Nephron progenitor cell (in vitro differentiated cells): ENCODE results near the gene NCAM1.

Source experiments
- DNase-seq: peaks from one replicate; pipeline ENCODE4 v3.0.0; 2021
- H3K27ac Mint-ChIP-seq: 2 replicates; pipeline ENCODE4 v1.8.0; 2021; ENCODE audit warnings: mild to moderate bottlenecking, moderate library complexity, mixed read lengths
- H3K27me3 Mint-ChIP-seq: 2 replicates; pipeline ENCODE4 v1.8.0; 2021; ENCODE audit warnings: mild to moderate bottlenecking, low read depth, mixed read lengths; ENCODE audit not compliant: poor library complexity
- H3K36me3 Mint-ChIP-seq: 2 replicates; pipeline ENCODE4 v1.8.0; 2021; ENCODE audit warnings: low read depth, mixed read lengths
- H3K4me1 Mint-ChIP-seq: 2 replicates; pipeline ENCODE4 v1.8.0; 2021; ENCODE audit warnings: mixed read lengths
- H3K4me3 Mint-ChIP-seq: 2 replicates; pipeline ENCODE4 v1.8.0; 2021; ENCODE audit warnings: mild to moderate bottlenecking, moderate library complexity, mixed read lengths
- H3K9me3 Mint-ChIP-seq: 2 replicates; pipeline ENCODE4 v1.8.0; 2021; ENCODE audit warnings: mild to moderate bottlenecking, moderate library complexity, mixed read lengths
- CTCF ChIP-seq: fragments of 200-600 bp; sonication (generic); IDR thresholded peaks from 2 replicates; pipeline ENCODE4 v1.5.0; 2021; ENCODE audit warnings: antibody characterized with exemption

The NCAM1 gene

GRCh38 chr11:113249786-113250185 lies 288.6 kb downstream of the NCAM1 start:
- DNase-seq, result no peak
- H3K36me3 Mint-ChIP-seq, result peaks cover 36% of the 10 kb centered on the region

GRCh38 chr11:113251281-113251680 lies 290.1 kb downstream of the NCAM1 start:
- TF ChIP-seq CTCF, result no peak
- H3K27ac Mint-ChIP-seq, result no peak overlapping the region
- H3K4me3 Mint-ChIP-seq, result no peak overlapping the region

More at GRCh38 chr11:113249786-113250185, 288.6 kb downstream of the NCAM1 start:
- H3K27ac Mint-ChIP-seq, result no peak overlapping the region
- H3K27me3 Mint-ChIP-seq, result peaks cover 6% of the 10 kb centered on the region
- no peak overlapping the region for H3K4me3 Mint-ChIP-seq
- TF ChIP-seq CTCF, result no peak
- H3K9me3 Mint-ChIP-seq, result no peaks in the 10 kb centered on the region
- H3K4me1 Mint-ChIP-seq, result peaks cover 53% of the 10 kb centered on the region

GRCh38 chr11:113253406-113253805 lies 292.2 kb downstream of the NCAM1 start:
- no peaks in the 10 kb centered on the region for H3K9me3 Mint-ChIP-seq
- no peak for DNase-seq
- TF ChIP-seq CTCF, result no peak
- no peak overlapping the region for H3K4me3 Mint-ChIP-seq
- peaks cover 12% of the 10 kb centered on the region for H3K36me3 Mint-ChIP-seq
- H3K27me3 Mint-ChIP-seq, result peaks cover 3% of the 10 kb centered on the region
- peaks cover 31% of the 10 kb centered on the region for H3K4me1 Mint-ChIP-seq
- no peak overlapping the region for H3K27ac Mint-ChIP-seq

More at GRCh38 chr11:113251281-113251680, 290.1 kb downstream of the NCAM1 start:
- DNase-seq, result no peak
- H3K9me3 Mint-ChIP-seq, result no peaks in the 10 kb centered on the region
- peaks cover 3% of the 10 kb centered on the region for H3K27me3 Mint-ChIP-seq
- H3K4me1 Mint-ChIP-seq, result peaks cover 52% of the 10 kb centered on the region
- peaks cover 24% of the 10 kb centered on the region for H3K36me3 Mint-ChIP-seq

GRCh38 chr11:113255096-113255495 lies 293.9 kb downstream of the NCAM1 start:
- Mint-ChIP-seq H3K9me3 (no peaks in the 10 kb centered on the region), H3K36me3 (peaks cover 17% of the 10 kb centered on the region), H3K4me1 (peaks cover 23% of the 10 kb centered on the region), H3K4me3 (no peak overlapping the region), H3K27ac (no peak overlapping the region), H3K27me3 (no peaks in the 10 kb centered on the region)
- TF ChIP-seq CTCF, result no peak
- DNase-seq, result no peak

- Mint-ChIP-seq H3K36me3 (peaks cover 23% of the 10 kb centered on the region), H3K4me1 (peaks cover 23% of the 10 kb centered on the region), H3K9me3 (no peaks in the 10 kb centered on the region), H3K4me3 (no peak overlapping the region), H3K27ac (no peak overlapping the region), H3K27me3 (no peaks in the 10 kb centered on the region)
- DNase-seq, result no peak
- no peak for TF ChIP-seq CTCF
Observed at GRCh38 chr11:113255741-113256140, 294.5 kb downstream of the NCAM1 start.

GRCh38 chr11:113256431-113257202 lies 295.4 kb downstream of the NCAM1 start:
- no peaks in the 10 kb centered on the region for H3K27me3 Mint-ChIP-seq
- peaks cover 23% of the 10 kb centered on the region for H3K4me1 Mint-ChIP-seq
- no peaks in the 10 kb centered on the region for H3K9me3 Mint-ChIP-seq
- no peak for TF ChIP-seq CTCF
- no peak overlapping the region for H3K4me3 Mint-ChIP-seq
- no peak for DNase-seq
- peaks cover 32% of the 10 kb centered on the region for H3K36me3 Mint-ChIP-seq
- no peak overlapping the region for H3K27ac Mint-ChIP-seq
